GM19238 (cell line): ENCODE measurements around the gene NAA16.
"Not testable (repeated sequence)": the region's sequence is repeated elsewhere in the genome, so short reads cannot be mapped to it uniquely, and the experiment has no call there.

Experiments
- DNase-seq: peaks from one replicate; pipeline ENCODE4 v3.0.0; 2011; ENCODE audit warnings: low spot score; ENCODE audit not compliant: insufficient read length

The NAA16 gene

GRCh38 chr13:41310963-41311405 lies at the start of gene NAA16:
Gene NAA16, plus strand, starts transcription at chr13:41311267. Its CDS starts 262 bp downstream, at chr13:41311529.
- peak; percentile 87 for DNase-seq

DNA sequence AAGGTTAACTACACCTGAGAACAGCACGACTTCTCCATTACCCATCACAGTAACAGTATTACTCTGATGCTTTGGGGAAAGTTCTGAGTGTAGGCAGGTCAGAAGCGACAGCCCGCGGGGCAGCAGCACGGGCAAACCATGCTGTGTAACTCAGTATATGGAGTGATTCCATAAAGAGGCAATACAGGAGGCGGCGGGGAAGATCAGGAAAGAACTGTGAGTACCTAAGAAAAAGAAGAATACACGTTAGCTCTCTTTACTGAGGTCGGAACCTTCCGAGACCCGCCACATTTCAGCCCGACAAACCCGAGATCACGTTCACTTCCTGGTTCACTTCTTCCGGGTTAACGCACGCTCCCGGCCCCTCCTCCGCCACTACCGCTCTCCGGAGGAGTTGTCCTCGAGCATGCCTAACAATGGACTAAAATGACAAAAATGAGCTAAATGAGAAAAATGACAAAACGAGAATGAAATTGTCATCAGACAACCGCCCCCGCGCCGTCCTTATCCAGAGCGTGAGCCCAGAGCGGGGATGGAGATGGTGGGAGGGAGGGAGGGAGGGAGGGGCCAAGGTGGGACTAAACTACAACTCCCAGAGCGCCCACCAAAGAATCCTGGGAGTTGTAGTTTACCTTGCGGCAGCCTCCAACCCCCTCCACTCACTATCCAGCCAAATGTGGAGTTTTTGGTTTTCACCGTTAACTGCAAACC lies 47.7 kb upstream of the NAA16 start, which contains the start of gene MTRF1:
TSS of gene MTRF1 (minus strand) at position 316 of the 711 bp plus-strand sequence. CDS start 2,669 bp downstream, outside the sequence.
- peak; percentile 61 for DNase-seq

DNA sequence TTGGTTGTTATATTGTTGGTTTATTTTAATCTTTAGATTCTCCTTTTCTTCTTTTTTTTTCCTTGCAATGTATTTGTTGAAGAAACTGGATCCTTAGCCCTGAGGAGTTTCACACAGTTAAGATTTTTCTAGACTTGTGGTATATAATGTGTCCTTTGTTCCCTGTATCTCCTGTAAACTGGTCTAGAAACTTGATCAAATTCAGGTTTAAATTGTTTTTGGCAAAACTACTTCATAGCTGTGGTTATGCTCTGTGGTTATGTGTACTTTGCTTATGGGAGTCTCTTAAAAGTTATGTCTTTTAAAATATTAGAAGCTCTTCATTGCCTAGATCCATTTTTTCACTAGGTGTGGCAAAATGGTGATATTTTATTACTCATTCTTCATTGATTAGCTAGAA lies 44.0 kb upstream of the NAA16 start:
- no peak for DNase-seq

GRCh38 chr13:41268764-41269163 lies 42.3 kb upstream of the NAA16 start:
- DNase-seq = no peak

DNA sequence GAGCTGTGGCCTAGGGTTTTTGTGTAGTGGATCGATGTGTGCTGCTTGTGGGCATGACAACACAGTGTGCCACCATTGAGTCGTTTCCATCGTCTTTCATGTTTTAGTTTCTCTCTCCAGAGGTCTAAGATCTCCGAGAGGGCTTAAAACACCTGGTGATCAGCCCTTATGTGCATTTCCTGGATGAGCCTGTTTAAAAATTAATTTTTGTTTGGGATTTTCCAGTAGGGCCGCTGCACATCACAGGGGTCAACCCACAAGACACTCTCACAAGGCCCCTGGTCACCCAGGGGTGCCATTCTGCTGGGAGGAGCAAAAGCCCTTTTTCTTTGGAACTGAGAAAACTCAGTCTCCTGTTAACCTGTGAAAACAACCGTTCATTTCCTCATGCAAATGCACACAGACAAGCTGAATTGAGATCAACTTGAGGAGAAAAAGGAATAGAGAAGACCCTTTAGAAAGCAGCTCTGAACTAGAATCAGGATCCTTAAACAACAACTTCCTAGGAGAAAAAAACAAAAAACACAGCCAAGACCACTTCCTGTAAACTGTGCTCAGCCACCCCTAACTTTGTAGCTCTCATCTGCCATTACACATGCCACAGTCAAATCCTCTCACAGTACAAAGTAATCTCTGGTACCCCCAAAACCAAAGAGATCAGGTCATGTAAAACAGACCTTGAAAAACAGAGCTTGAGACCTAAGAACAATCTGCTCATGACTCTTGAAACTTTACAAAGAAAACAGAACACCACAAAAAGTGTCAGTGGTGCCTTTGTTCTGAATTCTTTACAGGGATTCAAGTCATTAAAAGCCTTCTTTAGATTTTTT lies 39.4 kb upstream of the NAA16 start:
- peak; percentile 5 for DNase-seq

DNA sequence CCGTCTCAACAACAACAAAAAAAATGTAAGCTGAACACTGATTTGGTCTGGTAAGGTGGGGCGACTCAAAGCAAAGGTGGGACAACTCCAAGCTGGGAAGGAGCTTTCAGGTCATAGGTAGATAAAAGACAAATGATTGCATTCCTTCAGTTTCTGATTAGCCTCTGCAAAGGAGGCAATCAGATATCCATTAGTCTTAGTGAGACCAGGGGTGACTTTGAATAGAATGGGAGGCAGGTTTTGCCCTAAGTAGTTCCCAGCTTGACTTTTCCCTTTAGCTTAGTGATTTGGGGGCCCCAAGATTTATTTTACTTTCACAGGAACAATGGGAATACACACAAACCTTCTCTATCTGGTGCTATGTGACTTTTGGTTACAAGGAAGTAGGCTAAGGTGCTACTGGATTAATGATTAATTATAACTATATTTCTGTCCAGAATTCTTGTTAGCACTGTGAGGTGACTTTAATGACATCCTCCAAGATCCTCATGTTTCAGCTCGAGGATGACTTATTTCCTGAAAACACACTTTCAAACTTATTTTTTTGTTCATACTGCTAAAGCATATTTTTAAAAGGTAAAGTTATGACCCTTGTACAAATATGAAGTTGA lies 37.1 kb upstream of the NAA16 start:
- no peak for DNase-seq

DNA sequence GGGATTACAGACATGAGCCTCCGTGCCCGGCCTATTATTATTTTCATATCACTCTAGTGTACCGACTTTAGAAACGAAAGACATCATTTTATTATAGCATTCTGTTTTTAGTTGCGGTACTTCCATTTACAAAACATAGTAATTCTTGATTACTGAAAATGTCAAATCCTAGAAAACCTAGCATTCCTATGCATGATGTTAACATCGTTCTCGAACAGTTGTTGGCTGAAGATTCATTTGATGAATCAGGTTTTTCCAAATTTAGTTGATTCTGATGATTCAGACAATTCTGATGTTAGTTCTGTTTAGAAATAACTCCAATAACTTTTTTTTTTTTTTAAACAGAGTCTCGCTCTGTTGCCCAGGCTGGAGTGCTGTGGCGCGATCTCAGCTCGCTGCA lies 36.2 kb upstream of the NAA16 start:
- DNase-seq = no peak

DNA sequence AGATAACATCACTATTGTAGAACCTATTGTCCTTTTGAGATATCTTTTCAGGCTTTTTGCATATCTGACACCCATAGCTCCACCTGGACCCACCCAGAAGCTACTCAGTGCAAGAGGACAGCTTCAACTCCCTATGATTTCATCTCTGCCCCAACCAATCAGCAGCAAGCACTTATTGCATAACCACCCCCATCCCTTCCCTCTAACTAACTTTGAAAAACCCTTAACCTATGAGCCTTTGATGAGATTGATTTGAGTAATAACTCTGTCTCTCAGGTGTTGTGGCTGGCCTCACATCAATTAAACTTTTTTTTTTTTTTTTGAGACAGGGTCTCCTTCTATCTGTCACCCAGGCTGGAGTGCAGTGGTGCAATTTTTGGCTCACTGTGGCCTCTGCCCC lies 34.2 kb upstream of the NAA16 start:
- DNase-seq = no peak

DNA sequence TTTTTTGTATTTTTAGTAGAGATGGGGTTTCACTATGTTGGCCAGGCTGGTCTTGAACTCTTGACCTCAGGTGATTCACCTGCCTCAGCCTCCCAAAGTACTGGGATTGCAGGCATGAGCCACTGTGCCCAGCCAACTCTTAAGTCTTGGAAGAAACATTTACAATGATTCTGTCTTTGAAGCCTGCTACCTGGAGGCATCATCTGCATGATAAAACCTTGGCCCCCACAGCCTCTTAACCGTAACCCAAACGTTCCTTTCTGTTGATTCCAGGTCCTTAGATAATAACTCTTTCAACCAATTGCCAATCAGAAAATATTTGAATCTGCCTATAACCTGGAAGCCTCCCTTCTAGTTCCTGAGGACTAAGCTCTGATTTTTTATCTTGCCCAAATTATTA lies 31.9 kb upstream of the NAA16 start:
- not testable (repeated sequence) for DNase-seq

- DNase-seq = no peak
Observed at GRCh38 chr13:41282129-41282571, 28.9 kb upstream of the NAA16 start.

DNA sequence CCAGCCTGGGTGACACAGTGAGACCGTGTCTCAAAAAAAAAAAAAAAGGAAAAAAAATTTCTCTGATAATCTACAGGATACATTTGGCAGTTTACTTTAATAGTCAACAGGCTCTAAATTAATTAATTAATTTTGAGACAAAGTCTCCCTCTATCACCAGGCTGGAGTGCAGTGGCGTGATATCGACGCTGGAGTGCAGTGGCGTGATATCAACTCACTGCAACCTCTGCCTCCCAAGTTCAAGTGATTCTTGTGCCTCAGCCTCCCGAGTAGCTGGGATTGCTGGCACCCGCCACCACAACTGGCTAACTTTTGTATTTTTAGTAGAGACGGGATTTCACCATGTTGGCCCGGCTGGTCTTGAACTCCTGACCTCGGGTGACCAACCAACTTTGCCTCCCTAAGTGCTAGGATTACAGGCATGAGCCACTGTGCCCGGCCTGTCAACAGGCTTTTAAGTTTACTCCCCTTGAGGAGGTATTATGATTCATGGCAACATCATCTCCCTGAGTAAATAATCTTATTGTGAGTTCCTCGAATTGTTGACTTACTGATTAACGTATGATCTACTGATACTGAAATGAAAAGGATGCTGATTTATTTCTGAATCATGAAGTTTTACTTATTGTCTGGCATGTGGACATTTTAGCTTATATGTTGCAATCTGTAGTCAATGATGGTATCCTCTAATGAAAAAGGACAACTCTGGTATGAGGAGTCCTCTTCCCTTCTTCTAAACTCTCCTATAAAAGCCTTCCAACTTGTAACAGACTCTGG lies 26.4 kb upstream of the NAA16 start:
- DNase-seq = no peak

DNA sequence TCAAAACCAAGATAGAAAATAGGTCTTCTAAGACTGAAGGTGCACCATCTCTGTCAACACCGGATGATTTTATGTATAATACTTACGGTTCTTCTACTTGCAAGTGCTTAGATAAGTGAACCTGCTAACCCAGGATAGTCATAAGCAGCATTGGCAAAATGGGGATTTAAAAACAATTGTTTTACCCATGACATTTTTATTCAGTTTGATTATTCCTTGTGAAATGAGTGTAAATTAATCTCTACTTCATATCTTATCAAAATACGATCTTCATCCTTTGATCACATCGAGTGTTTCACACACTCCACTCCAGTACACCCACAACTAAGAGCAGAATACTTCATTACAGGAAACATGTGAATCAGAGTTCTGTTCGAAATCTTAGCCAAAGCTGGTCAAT lies 24.7 kb upstream of the NAA16 start:
- no peak for DNase-seq

DNA sequence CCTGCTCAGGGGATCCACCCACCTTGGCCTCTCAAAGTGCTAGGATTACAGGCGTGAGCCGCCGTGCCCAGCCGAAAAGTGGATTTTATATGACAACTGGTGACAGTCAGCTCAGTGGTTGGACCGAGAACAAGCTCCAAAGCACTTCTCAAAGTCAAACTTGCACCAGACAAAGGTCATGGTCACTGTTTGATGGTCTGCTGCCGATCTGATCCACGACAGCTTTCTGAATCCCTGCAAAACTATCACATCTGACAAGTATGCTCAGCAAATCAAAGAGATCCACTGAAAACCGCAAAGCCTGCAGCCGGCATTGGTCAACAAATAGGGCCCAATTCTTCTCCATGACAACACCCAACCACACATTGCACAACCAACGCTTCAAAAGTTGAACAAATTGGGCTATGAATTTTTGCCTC lies 21.6 kb upstream of the NAA16 start:
- DNase-seq = no peak

- no peak for DNase-seq
Observed at GRCh38 chr13:41291246-41291645, 19.8 kb upstream of the NAA16 start.

GRCh38 chr13:41293272-41293671 lies 17.8 kb upstream of the NAA16 start:
- no peak for DNase-seq

GRCh38 chr13:41294914-41295313 lies 16.2 kb upstream of the NAA16 start:
- no peak for DNase-seq

DNA sequence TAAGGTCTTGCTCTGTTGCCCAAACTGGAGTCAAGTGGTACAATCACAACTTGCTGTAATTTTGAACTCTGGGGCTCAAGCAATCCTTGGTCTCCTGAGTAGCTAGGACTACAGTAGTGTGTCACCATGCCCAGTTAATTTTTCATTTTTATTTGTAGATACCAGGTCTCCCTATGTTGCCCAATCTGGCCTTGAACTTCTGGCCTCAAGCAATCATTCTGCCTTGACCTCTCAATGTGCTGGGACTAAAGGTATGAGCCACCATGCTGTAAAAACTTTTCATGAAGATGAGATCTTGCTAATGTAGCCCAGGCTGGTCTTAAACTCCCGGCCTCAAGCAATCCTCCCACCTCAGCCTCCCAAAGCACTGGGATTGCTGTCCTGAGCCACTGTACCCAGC lies 15.1 kb upstream of the NAA16 start:
- no peak for DNase-seq

DNA sequence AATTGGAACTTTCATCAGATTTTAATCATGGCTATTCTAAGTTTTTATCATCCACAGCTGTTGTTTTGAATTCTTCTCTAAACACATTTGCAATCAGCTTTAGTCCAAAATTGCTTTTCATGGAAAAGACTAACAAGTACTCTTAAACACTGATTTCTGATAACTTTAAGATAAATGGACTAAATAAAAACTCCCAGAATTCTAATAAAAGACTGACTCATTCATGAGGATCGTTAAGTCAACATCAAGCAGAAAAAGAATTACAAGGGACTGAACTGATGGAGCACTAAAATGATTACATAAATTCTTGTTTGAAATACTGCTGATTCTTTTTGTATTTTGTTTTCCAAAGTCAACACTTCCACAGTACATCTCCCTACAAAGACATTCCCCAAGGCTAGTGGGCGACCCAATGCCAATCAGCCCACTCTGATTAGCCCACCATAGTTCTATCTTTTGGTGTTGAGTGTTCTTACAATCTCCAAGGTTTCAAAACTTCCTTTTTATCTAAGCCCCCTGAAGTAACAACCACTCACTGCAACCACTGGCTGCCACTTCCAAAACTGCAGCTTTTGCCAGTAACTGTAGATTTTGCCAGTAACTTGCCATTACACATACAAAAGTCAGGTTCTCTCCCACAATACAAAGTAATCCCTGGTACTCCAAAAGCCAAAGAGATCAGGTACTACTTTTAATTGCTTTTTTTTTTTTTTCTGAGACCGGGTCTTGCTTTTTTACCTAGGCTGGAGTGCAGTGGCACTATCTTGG lies 14.0 kb upstream of the NAA16 start:
- DNase-seq = no peak

- no peak for DNase-seq
Observed at GRCh38 chr13:41299316-41300094, 11.6 kb upstream of the NAA16 start.

- DNase-seq = no peak
Observed at GRCh38 chr13:41302743-41303142, 8.3 kb upstream of the NAA16 start.
